ENCODE data around the gene MBL2. TPM values are rescaled to one million over a fixed set of nuclear protein-coding genes. Genes with fewer than 3 reads are reported as not detected.

The MBL2 gene
- total and polyA plus RNA-seq, 5 donors from 2014 or later, result not detected

DNA sequence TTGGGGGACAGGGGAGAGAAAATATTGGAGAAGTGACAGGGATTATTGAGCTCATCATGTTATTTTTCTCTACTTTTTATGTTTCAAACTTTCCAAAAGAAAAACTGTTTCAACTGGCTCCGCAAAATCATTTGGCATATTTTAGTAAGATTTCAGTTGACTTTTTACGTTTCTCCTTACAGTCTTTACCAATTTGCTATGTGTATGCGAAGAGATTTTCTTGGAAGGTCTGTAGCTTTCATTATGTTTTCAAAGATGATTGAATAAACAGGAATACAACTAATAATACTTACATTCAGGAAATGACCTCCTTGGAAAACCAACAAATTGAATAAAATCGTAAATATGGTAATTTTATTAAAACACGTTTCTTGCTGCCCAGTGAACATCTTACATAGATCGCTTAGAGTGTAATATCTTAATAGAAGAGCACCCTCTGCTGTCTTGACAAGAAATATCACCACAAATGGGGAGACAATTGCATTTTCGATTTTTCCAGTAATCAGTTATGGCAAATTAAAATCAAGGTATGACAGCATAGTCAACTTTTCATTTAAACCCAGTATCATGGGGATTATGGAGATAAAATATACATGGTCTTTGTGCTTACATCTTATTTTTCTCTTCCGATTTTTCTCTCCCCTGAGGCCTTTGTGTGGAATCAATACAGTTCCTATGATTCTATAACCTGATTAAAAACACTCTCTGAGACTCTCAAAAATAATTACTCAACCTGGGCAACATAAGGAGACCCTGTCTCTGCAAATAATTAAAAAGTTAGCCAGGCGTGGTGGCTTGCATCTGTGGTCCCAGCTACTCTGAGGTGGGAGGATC lies 43.1 kb downstream of the MBL2 start:
- peaks cover 2 to 22% (median 5%) of the 10 kb centered on the region in 7 donors for H3K9me3 Mint-ChIP-seq
- ATAC-seq (ENCODE audit: low read depth in 2 of 2), result no peak
- Histone ChIP-seq H3K27ac (ENCODE audit: insufficient read depth, low read length, poor library complexity, severe bottlenecking) (no peak overlapping the region), H3K9me3 (ENCODE audit: control insufficient read depth in 2 of 2, low read length in 2 of 2) (peaks cover 0 to 3% of the 10 kb centered on the region in 2 experiments), H3K27me3 (ENCODE audit: control insufficient read depth, insufficient read depth, low read length) (no peaks in the 10 kb centered on the region), H3K4me1 (ENCODE audit: control insufficient read depth, insufficient read depth, low read length, poor library complexity, severe bottlenecking) (no peaks in the 10 kb centered on the region), H3K36me3 (ENCODE audit: control insufficient read depth, insufficient read depth, low read length) (no peaks in the 10 kb centered on the region), H3K4me3 (ENCODE audit: low read depth, low read length) (no peak overlapping the region)
- H3K36me3 Mint-ChIP-seq, result no peaks in the 10 kb centered on the region
- no peaks in the 10 kb centered on the region for H3K27me3 Mint-ChIP-seq
- no peaks in the 10 kb centered on the region for H3K4me1 Mint-ChIP-seq
- DNase-seq, result no peak
- no peak overlapping the region for H3K27ac Mint-ChIP-seq
- H3K4me3 Mint-ChIP-seq, result no peak overlapping the region

DNA sequence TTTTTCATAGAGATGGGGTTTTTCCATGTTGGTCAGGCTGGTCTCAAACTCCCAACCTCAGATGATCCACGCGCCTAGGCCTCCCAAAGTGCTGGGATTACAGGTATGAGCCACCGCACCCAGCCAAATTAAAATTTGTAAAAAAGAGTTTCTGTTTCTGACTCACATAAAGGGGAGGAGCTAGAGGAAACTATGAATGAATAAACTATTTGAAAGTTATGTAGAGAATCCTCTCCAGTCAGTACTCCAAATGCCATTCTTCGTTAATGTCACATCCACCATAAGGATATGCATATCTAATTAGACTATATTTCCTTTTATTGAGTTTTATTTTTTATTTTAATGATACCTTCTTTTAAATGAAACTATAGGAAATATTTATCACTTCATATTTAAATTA lies 52.6 kb downstream of the MBL2 start:
- H3K4me1 Mint-ChIP-seq, result no peaks in the 10 kb centered on the region
- Histone ChIP-seq H3K9me3 (ENCODE audit: control insufficient read depth in 2 of 2, low read length in 2 of 2) (no peaks in the 10 kb centered on the region), H3K4me1 (ENCODE audit: control insufficient read depth, insufficient read depth, low read length, poor library complexity, severe bottlenecking) (no peaks in the 10 kb centered on the region), H3K27me3 (ENCODE audit: control insufficient read depth, insufficient read depth, low read length) (no peaks in the 10 kb centered on the region), H3K4me3 (ENCODE audit: low read depth, low read length) (no peak overlapping the region), H3K27ac (ENCODE audit: insufficient read depth, low read length, poor library complexity, severe bottlenecking) (no peak overlapping the region), H3K36me3 (ENCODE audit: control insufficient read depth, insufficient read depth, low read length) (no peaks in the 10 kb centered on the region)
- no peak for DNase-seq
- no peak for ATAC-seq (ENCODE audit: low read depth in 2 of 2)
- H3K27me3 Mint-ChIP-seq, result no peaks in the 10 kb centered on the region
- no peaks in the 10 kb centered on the region for H3K36me3 Mint-ChIP-seq
- peaks cover 2 to 15% (median 6%) of the 10 kb centered on the region in 7 donors for H3K9me3 Mint-ChIP-seq
- H3K4me3 Mint-ChIP-seq, result no peak overlapping the region
- H3K27ac Mint-ChIP-seq, result no peak overlapping the region

All from CD4-positive, CD25-positive, alpha-beta regulatory T cell (primary cell).